ENCODE data around the gene CNIH4.
A peak's percentile ranks its signal among the peaks of the same experiment; 100 is the strongest.

- TF ChIP-seq CTCF (conservative IDR thresholded peaks at IDR 0.05; ENCODE audit: low read length) (0 out of 2 replicates have a peak, but pooled peaks have one; percentile 8), EZH2phosphoT487 (IDR thresholded peaks at IDR 0.05; ENCODE audit: borderline replicate concordance, low read depth, low read length) (no peak)
Measured at GRCh38 chr1:224357626-224358124, 996 bp downstream of the CNIH4 start.
